GOT3 (cell line): ENCODE data around the gene GRK5.

Experiments used
- DNase-seq: peaks from one replicate; lab custom pipeline; 2025; ENCODE audit warnings: mixed read lengths; lab: John Stamatoyannopoulos, UW

The GRK5 gene

GRCh38 chr10:119198438-119198837 lies 8.9 kb upstream of the GRK5 start:
- DNase-seq, result no peak

- DNase-seq, result no peak
Measured at GRCh38 chr10:119199231-119199992, 8.0 kb upstream of the GRK5 start.

- DNase-seq, result no peak
Measured at GRCh38 chr10:119201233-119201632, 6.1 kb upstream of the GRK5 start.

- no peak for DNase-seq
Measured at GRCh38 chr10:119203006-119203405, 4.4 kb upstream of the GRK5 start.

GRCh38 chr10:119205894-119206602 lies 1.3 kb upstream of the GRK5 start:
- DNase-seq, result no peak

- DNase-seq, result peak; percentile 39
Measured at GRCh38 chr10:119206603-119207365, 587 bp upstream of the GRK5 start.

- DNase-seq, result peak; percentile 65
Measured at GRCh38 chr10:119207713-119208552, 562 bp downstream of the GRK5 start.

- no peak for DNase-seq
Measured at GRCh38 chr10:119208553-119208940, 1.2 kb downstream of the GRK5 start.

GRCh38 chr10:119209035-119209735 lies 1.8 kb downstream of the GRK5 start:
- no peak for DNase-seq

- no peak for DNase-seq
Measured at GRCh38 chr10:119209736-119210355, 2.5 kb downstream of the GRK5 start.

GRCh38 chr10:119210633-119211032 lies 3.3 kb downstream of the GRK5 start:
- DNase-seq, result no peak

- DNase-seq, result no peak
Measured at GRCh38 chr10:119211176-119211575, 3.8 kb downstream of the GRK5 start.

GRCh38 chr10:119211625-119212441 lies 4.5 kb downstream of the GRK5 start:
- no peak for DNase-seq

- DNase-seq, result no peak
Measured at GRCh38 chr10:119215371-119215770, 8.0 kb downstream of the GRK5 start.

- DNase-seq, result no peak
Measured at GRCh38 chr10:119216127-119216526, 8.8 kb downstream of the GRK5 start.

GRCh38 chr10:119217401-119217800 lies 10.0 kb downstream of the GRK5 start:
- no peak for DNase-seq

- no peak for DNase-seq
Measured at GRCh38 chr10:119217991-119218490, 10.7 kb downstream of the GRK5 start.

- DNase-seq, result no peak
Measured at GRCh38 chr10:119219871-119220270, 12.5 kb downstream of the GRK5 start.

- DNase-seq, result no peak
Measured at GRCh38 chr10:119221201-119221600, 13.8 kb downstream of the GRK5 start.

GRCh38 chr10:119221666-119222065 lies 14.3 kb downstream of the GRK5 start:
- DNase-seq, result no peak
